Esophagus mucosa (tissue), 1 donor: ENCODE data around the gene AK9. TPM values are rescaled to one million over a fixed set of nuclear protein-coding genes. Genes with fewer than 3 reads are reported as not detected.
"Not testable (repeated sequence)": the region's sequence is repeated elsewhere in the genome, so short reads cannot be mapped to it uniquely, and the experiment has no call there.

Experiments used
- ATAC-seq: fragments of 200-7000 bp; cut with Tn5 transposase; one replicate; pipeline ENCODE4 v1.9.1; 2020
- total RNA-seq: library from RNA; stranded (reverse); gene quantifications from one replicate; pipeline ENCODE4 v1.2.4, GENCODE V29; 2023
- donor health status: DM: yes; HTN: yes; CAD: no.

The AK9 gene
- total RNA-seq, result 2.1 TPM

DNA sequence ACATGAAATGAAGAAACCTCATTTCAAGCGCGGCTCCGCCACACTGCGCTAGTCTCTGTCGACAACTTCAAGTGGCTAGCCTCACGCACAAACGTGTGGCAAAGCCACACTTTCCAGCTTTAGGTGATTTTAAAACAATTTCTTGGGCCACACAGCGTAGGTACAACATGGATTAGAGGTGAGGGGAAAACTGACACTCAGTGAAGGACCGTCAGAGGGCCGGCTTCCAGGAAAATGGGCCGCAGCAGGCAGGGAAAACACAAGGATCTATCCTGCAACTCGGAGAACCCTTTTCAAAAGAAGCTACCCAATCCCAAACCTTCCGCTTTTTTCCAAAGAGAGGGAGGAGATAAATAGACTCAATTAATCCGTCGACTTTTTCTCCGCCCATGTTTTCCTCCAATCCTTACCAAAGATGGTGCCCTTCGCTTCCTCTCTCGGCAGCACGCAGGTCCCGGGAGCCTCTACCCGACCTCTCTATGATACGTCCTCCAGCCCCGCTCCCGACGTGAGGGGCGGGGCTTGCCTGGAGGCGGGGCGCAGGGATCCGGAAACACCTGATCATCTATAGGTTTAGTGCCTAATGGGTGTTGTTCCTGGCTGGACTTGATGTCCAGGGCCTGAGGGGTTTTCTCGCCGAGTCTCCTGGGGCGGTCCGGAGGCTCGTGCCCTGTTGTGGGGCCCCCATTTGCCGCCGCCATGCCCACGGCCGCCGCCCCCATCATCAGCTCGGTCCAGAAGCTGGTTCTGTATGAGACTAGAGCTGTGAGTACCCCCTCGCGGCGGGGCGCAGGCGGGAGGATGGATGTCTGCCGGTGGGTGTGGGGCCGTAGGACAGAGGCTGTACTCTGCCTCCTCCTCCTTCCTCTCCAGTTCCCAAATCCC is at the start of gene AK9, which contains the start of gene FIG4:
Gene AK9, minus strand, starts transcription at position 466 of the 885 bp plus-strand sequence. CDS start 15,457 bp downstream, outside the sequence.
Gene FIG4, plus strand, starts transcription at position 560 of the 885 bp plus-strand sequence. Its CDS starts 140 bp downstream, at position 700.
- peak; percentile 99 for ATAC-seq

- no peak for ATAC-seq
These were observed 49.8 kb upstream of the AK9 start for GRCh38 chr6:109740787-109741186.

GRCh38 chr6:109739686-109740085 is 48.7 kb upstream of the AK9 start:
- no peak for ATAC-seq

GRCh38 chr6:109738667-109739066 is 47.7 kb upstream of the AK9 start:
- no peak for ATAC-seq

- no peak for ATAC-seq
These were observed 47.3 kb upstream of the AK9 start for GRCh38 chr6:109738255-109738654.

GRCh38 chr6:109736273-109737025 is 45.4 kb upstream of the AK9 start:
- ATAC-seq, result no peak

DNA sequence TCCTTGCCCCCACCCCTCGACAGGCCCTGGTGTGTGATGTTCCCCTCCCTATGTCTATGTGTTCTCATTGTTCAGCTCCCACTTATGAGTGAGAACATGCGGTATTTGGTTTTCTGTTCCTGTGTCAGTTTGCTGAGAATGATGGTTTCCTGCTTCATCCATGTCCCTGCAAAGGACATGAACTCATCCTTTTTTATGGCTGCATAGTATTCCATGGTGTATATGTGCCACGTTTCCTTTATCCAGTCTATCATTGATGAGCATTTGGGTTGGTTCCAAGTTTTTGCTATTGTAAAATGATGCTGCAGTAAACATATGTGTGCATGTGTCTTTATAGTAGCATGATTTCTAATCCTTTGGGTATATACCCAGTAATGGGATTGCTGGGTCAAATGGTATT is 34.2 kb upstream of the AK9 start:
- not testable (repeated sequence) for ATAC-seq

GRCh38 chr6:109722564-109723254 is 31.7 kb upstream of the AK9 start:
- ATAC-seq, result no peak

GRCh38 chr6:109722011-109722410 is 31.0 kb upstream of the AK9 start:
- no peak for ATAC-seq

- no peak for ATAC-seq
These were observed 29.3 kb upstream of the AK9 start for GRCh38 chr6:109720311-109720710.

DNA sequence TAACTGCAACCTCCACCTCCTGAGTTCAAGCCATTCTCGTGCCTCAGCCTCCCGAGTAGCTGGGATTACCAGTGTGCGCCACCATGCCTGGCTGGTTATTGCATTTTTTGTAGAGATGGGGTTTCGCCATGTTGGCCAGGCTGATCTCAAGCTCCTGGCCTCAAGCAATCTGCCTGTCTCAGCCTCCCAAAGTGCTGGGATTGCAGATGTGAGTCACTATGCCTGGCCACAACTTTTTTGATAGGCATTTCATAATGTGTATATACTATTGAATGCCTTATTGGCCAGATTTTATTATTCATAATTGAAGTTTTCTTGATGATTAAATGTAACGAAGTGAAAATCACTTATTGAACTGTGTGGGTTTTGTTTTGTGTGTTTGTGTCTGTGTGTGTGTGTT is 28.0 kb upstream of the AK9 start:
- no peak for ATAC-seq

DNA sequence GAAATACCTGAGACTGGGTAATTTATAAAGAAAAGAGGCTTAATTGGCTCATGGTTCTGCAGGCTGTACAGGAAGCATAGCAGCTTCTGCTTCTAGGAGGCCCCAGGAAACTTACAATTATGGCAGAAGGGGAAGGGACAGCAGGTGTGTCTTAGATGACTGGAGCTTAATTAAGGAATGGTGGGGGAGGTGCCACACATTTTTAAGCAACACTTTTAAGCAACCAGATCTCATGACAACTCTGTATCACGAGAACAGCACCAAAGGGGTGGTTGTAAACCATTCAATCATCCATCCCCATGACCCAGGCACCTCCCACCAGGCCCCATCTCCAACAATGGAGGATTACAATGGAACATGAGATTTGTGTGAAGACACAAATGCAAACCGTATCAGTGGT is 27.0 kb upstream of the AK9 start:
- ATAC-seq, result no peak

- no peak for ATAC-seq
These were observed 24.6 kb upstream of the AK9 start for GRCh38 chr6:109715616-109716015.

GRCh38 chr6:109714611-109715010 is 23.6 kb upstream of the AK9 start:
- ATAC-seq, result no peak

- ATAC-seq, result no peak
These were observed 23.2 kb upstream of the AK9 start for GRCh38 chr6:109714166-109714565.

DNA sequence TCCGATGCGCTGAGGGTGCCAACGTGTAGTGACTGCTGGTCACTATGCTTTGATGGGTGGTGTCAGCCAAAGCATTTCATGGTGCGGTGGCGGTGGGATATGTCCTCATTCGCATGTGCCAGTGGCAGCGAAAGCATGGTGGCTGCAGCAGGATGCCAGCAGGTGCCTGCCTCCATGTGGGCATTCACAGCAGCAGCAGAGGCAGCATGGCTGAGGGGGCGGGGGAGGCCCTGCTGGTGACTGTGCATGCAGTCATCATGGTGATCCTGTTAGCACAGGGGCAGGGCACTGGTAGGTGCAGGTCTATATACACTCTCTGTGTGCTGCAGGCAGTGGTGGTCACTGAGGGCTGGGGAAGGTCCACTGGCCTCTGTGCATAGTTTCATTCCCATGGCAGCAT is 22.1 kb upstream of the AK9 start:
- ATAC-seq, result peak; percentile 87

DNA sequence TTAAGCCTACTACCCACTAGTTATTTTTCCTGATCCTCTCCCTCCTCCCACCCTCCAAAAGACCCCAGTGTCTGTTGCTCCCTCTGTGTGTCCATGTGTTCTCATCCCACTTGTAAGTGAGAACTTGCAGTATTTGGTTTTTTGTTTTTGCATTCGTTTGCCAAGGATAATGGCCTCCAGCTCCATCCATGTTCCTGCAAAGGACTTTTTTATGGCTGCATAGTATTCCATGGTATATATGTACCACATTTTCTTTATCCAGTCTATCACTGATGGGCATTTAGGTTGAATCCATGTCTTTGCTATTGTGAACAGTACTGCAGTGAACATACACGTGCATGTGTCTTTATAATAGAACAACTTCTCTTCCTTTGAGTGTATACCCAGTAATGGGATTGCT is 17.1 kb upstream of the AK9 start:
- ATAC-seq, result not testable (repeated sequence)

- ATAC-seq, result no peak
These were observed 15.5 kb upstream of the AK9 start for GRCh38 chr6:109706513-109706912.

GRCh38 chr6:109705258-109705657 is 14.3 kb upstream of the AK9 start:
- ATAC-seq, result peak; percentile 99

DNA sequence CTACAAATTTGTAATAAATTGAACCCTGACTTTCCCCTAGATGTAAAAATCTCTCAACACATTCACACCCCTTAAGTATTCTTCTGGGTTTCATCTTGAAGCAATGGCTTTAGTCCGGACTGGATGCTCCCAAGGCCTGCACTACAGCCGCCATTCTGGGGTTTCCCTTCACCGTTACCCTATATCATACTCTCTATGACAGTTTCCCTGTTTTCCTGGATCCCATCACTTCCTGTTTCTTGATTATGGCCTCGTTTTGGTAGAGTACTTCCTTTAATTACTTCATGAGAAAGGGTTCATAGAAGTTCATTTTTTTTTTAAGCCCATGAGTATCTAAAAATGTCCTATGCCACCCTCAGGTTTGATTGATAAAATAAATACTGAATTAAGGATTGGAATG is 11.8 kb upstream of the AK9 start:
- no peak for ATAC-seq

GRCh38 chr6:109701774-109702173 is 10.8 kb upstream of the AK9 start:
- ATAC-seq, result no peak

GRCh38 chr6:109701221-109701620 is 10.2 kb upstream of the AK9 start:
- no peak for ATAC-seq

GRCh38 chr6:109696355-109696754 is 5.4 kb upstream of the AK9 start:
- no peak for ATAC-seq
